Heart right ventricle (tissue), 16 donors: ENCODE results near the gene EZH1. TPM values are rescaled to one million over a fixed set of nuclear protein-coding genes. Genes with fewer than 3 reads are reported as not detected.

Experiments
- ATAC-seq, 8 donors: fragments of 200-7000 bp; cut with Tn5 transposase; one replicate each; pipeline ENCODE4 v1.9.1; 2020; ENCODE audit warnings: mild to moderate bottlenecking in 8 of 8, moderate library complexity in 8 of 8, moderate number of reproducible peaks in 1 of 8
- DNase-seq, 2 donors: peaks; one replicate each; pipeline ENCODE4 v3.0.0-alpha.2; 2020
- H3K27ac ChIP-seq, 10 donors: fragments of 200-600 bp; sonication (generic) in 2 of 10; one replicate each; pipeline versions ENCODE4 v1.5.0 to v1.8.0; 2020 to 2022; ENCODE audit warnings: mild to moderate bottlenecking in 3 of 10
- H3K27me3 ChIP-seq, 7 donors: fragments of 200-600 bp; one replicate each; pipeline ENCODE4 v1.8.0; 2021 to 2022; ENCODE audit warnings: mild to moderate bottlenecking in 2 of 7
- H3K36me3 ChIP-seq, 9 donors: fragments of 200-600 bp; sonication (generic) in 1 of 9; one replicate each; pipeline versions ENCODE4 v1.5.0 to v1.8.0; 2020 to 2022; ENCODE audit warnings: mild to moderate bottlenecking in 2 of 9
- H3K4me1 ChIP-seq, 9 donors: fragments of 200-600 bp; sonication (generic) in 1 of 9; one replicate each; pipeline versions ENCODE4 v1.5.0 to v1.8.0; 2020 to 2022; ENCODE audit warnings: mild to moderate bottlenecking in 4 of 9
- H3K4me3 ChIP-seq, 10 donors: fragments of 200-600 bp; sonication (generic) in 2 of 10; one replicate each; pipeline versions ENCODE4 v1.5.0 to v1.8.0; 2020 to 2022; ENCODE audit warnings: mild to moderate bottlenecking in 7 of 10, moderate library complexity in 2 of 10
- H3K9me3 ChIP-seq, 11 donors: fragments of 200-600 bp in 10 of 11; sonication (generic) in 2 of 11; one replicate each; pipeline versions ENCODE4 v1.5.0 to v1.8.0; 2013 to 2022; ENCODE audit warnings: mild to moderate bottlenecking in 2 of 11, control low read depth in 1 of 11, moderate library complexity in 1 of 11
- CTCF ChIP-seq, 9 donors: fragments of 200-600 bp; sonication (generic) in 2 of 9; IDR thresholded peaks; one replicate each; pipeline versions ENCODE4 v1.5.0 to v1.8.0; 2021 to 2022; ENCODE audit warnings: antibody characterized with exemption in 9 of 9, mild to moderate bottlenecking in 5 of 9, moderate library complexity in 1 of 9
- WGBS, 2 donors: extraction: QIAGEN DNeasy Blood & Tissue Kit; methylation state at CpG; one replicate each; pipeline ENCODE4 v1.1.7; 2013; ENCODE audit warnings: inconsistent platforms in 1 of 2; 5-methylcytosine and 5-hydroxymethylcytosine counted together
- intact Hi-C, 10 donors: fragments of 100-400 bp; cut with DNase I; formaldehyde crosslinking; loops; one replicate each; pipeline versions ENCODE4 v1.11.1 to v1.14.2; 2022
- polyA plus RNA-seq, 2 donors: library from polyadenylated mRNA; stranded (reverse); fragments of 200-250 nt; gene quantifications; one replicate each; pipeline ENCODE4 v1.2.3, GENCODE V29; 2013
- total RNA-seq, 10 donors: library from RNA; stranded (reverse); fragmentation: NEBNext Ultra II Directional in 3 of 10; extraction: Animal tissue kit (Norgen Biotek cat#: 25700) in 3 of 10; gene quantifications; one replicate each; pipeline versions ENCODE4 v1.2.1 to v1.2.4, GENCODE V29; 2021 to 2023
- donor health status: Arrhythmogenic right ventricular cardiomyopathy.
- donor health status: ischemic (EF 13 %, LVEDD 7.1; RV severe dilation, severe dysfunction).
- donor health status: healthy with polysubstance abuse.
- donor health status: DM: no; HTN: yes; CAD: no.
- donor health status: DM: no; HTN: no; CAD: no.
- donor health status: ischemic (EF 25% LVEDD 6.9; RV normal size, moderate dysfunction).
- donor health status: ischemic (EF 25% LVEDD 5.7; RV mildly dilated, moderate dysfunction).
- donor health status: healthy.
- donor health status: DM: yes; HTN: yes; CAD: no.
- donor health status: Ischemic cardiomyopathy.
- donor health status: ischemic (EF 35%, LVEDD 5.7; RV mildly dilated, moderate dysfunction).
- donor health status: nonischemic (EF 11% LVEDD 7.7; RV severe dilation, severe dysfunction).
- donor health status: DM: yes; HTN: yes; CAD: no.
- donor health status: PGD.
- donor health status: ischemic (EF 29% LVEDD 5.4; RV normal size, mild dysfunction).
- donor health status: nonischemic (EF 23%, LVEDD 6.1; RV moderate dilation, normal function).

Gene EZH1
- total and polyA plus RNA-seq, 12 donors: 16.0 to 50.5 (median 45.9) TPM

GRCh38 chr17:42782166-42783061, 37.6 kb upstream of the EZH1 start:
- Histone ChIP-seq H3K27ac (no peak overlapping the region), H3K4me3 (no peak overlapping the region), H3K27me3 (peaks cover 0 to 80% (median 74%) of the 10 kb centered on the region in 7 donors), H3K36me3 (peaks cover 0 to 25% (median 17%) of the 10 kb centered on the region in 9 donors), H3K9me3 (no peaks in the 10 kb centered on the region), H3K4me1 (peaks cover 8 to 35% (median 26%) of the 10 kb centered on the region in 9 donors)
- 26 to 28% methylated on average over 29 of the region's 29 CpGs for WGBS, 2 donors
- intact Hi-C loops: loop anchor here in 1 of 10 donors (1.0 kb wide), 1 partner anchor 8 kb away; no protein-coding TSS in a partner anchor
- DNase-seq (no peak), ATAC-seq (no peak)
- TF ChIP-seq CTCF (IDR thresholded peaks at IDR 0.05): no peak

GRCh38 chr17:42781639-42782165, 36.9 kb upstream of the EZH1 start:
- Histone ChIP-seq H3K9me3 (no peaks in the 10 kb centered on the region), H3K27me3 (peaks cover 0 to 73% (median 67%) of the 10 kb centered on the region in 7 donors), H3K27ac (no peak overlapping the region), H3K36me3 (peaks cover 0 to 32% (median 22%) of the 10 kb centered on the region in 9 donors), H3K4me1 (peaks cover 8 to 35% (median 26%) of the 10 kb centered on the region in 9 donors), H3K4me3 (no peak overlapping the region)
- no peak for ATAC-seq
- DNase-seq: no peak
- 31 to 42% methylated on average over 7 to 10 of the region's 10 CpGs for WGBS, 2 donors
- intact Hi-C loops: no loop called here
- no peak for TF ChIP-seq CTCF (IDR thresholded peaks at IDR 0.05)

- intact Hi-C loops: no loop called here
- Histone ChIP-seq H3K4me1 (peaks cover 8 to 35% (median 26%) of the 10 kb centered on the region in 9 donors), H3K4me3 (peak overlapping the region; percentile 15 to 51 (median 36)), H3K9me3 (no peaks in the 10 kb centered on the region), H3K27ac (no peak overlapping the region), H3K27me3 (peaks cover 0 to 66% (median 60%) of the 10 kb centered on the region in 7 donors), H3K36me3 (peaks cover 0 to 39% (median 29%) of the 10 kb centered on the region in 9 donors)
- DNase-seq: no peak
- no peak for TF ChIP-seq CTCF (IDR thresholded peaks at IDR 0.05)
- peak in 2 of 8 donors; percentile 7 to 22 for ATAC-seq
- 6% methylated on average over 39 of the region's 39 CpGs for WGBS, 2 donors
Observed at GRCh38 chr17:42780851-42781638, 36.2 kb upstream of the EZH1 start.
